Measurements from ENCODE around the gene NUMBL. TPM values are rescaled to one million over a fixed set of nuclear protein-coding genes. Genes with fewer than 3 reads are reported as not detected.
A peak's percentile ranks its signal among the peaks of the same experiment; 100 is the strongest.

Gene NUMBL
- total and polyA plus RNA-seq, 2 of the 13 experiments (the other 11 are each of a cell fraction or from before 2014, with no cell fraction given): 0.49 to 2.3 TPM

- TF ChIP-seq ZFYVE20 (CRISPR knock-in tag; IDR thresholded peaks at IDR 0.05; ENCODE audit: borderline replicate concordance, low read depth): no peak
- no peak for TF ChIP-seq ARHGAP35 (CRISPR knock-in tag; IDR thresholded peaks at IDR 0.05; ENCODE audit: borderline replicate concordance)
- no peak for TF ChIP-seq CBX2 (IDR thresholded peaks at IDR 0.05; ENCODE audit: low read depth, low read length)
- TF ChIP-seq CBX2 (CRISPR knock-in tag; IDR thresholded peaks at IDR 0.05; ENCODE audit: low read depth): no peak
- no peak for TF ChIP-seq ZMYM3 (CRISPR knock-in tag; IDR thresholded peaks at IDR 0.05)
- TF ChIP-seq ZNF567 (CRISPR knock-in tag; IDR thresholded peaks at IDR 0.05; ENCODE audit: borderline replicate concordance): no peak
- TF ChIP-seq, protein P1, sequence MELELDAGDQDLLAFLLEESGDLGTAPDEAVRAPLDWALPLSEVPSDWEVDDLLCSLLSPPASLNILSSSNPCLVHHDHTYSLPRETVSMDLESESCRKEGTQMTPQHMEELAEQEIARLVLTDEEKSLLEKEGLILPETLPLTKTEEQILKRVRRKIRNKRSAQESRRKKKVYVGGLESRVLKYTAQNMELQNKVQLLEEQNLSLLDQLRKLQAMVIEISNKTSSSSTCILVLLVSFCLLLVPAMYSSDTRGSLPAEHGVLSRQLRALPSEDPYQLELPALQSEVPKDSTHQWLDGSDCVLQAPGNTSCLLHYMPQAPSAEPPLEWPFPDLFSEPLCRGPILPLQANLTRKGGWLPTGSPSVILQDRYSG (CRISPR knock-in tag; IDR thresholded peaks at IDR 0.05): no peak
- no peak for TF ChIP-seq SMAD9 (CRISPR knock-in tag; IDR thresholded peaks at IDR 0.05)
- no peak for TF ChIP-seq NR2F6 (IDR thresholded peaks at IDR 0.05)
- no peak for TF ChIP-seq NR2F6 (CRISPR knock-in tag; IDR thresholded peaks at IDR 0.05)
- TF ChIP-seq MEIS1 (CRISPR knock-in tag; IDR thresholded peaks at IDR 0.05; ENCODE audit: borderline replicate concordance): 0 out of 2 replicates have a peak, but pooled peaks have one; percentile 17
- no peak for TF ChIP-seq NBN (conservative IDR thresholded peaks at IDR 0.05)
- TF ChIP-seq, protein P2, sequence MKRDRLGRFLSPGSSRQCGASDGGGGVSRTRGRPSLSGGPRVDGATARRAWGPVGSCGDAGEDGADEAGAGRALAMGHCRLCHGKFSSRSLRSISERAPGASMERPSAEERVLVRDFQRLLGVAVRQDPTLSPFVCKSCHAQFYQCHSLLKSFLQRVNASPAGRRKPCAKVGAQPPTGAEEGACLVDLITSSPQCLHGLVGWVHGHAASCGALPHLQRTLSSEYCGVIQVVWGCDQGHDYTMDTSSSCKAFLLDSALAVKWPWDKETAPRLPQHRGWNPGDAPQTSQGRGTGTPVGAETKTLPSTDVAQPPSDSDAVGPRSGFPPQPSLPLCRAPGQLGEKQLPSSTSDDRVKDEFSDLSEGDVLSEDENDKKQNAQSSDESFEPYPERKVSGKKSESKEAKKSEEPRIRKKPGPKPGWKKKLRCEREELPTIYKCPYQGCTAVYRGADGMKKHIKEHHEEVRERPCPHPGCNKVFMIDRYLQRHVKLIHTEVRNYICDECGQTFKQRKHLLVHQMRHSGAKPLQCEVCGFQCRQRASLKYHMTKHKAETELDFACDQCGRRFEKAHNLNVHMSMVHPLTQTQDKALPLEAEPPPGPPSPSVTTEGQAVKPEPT (CRISPR knock-in tag; IDR thresholded peaks at IDR 0.05; ENCODE audit: low read depth): no peak
- TF ChIP-seq TRIM22 (IDR thresholded peaks at IDR 0.05): no peak
- no peak for TF ChIP-seq FOXP1 (IDR thresholded peaks at IDR 0.05)
- TF ChIP-seq FOXP1 (CRISPR knock-in tag; IDR thresholded peaks at IDR 0.05): 0 out of 2 replicates have a peak, but pooled peaks have one; percentile 6
- no peak for TF ChIP-seq KDM3A (CRISPR knock-in tag; IDR thresholded peaks at IDR 0.05; ENCODE audit: low read depth)
- no peak for TF ChIP-seq ZNF703 (CRISPR knock-in tag; IDR thresholded peaks at IDR 0.05; ENCODE audit: borderline replicate concordance)
- no peak for TF ChIP-seq NAIF1 (CRISPR knock-in tag; IDR thresholded peaks at IDR 0.05; ENCODE audit: borderline replicate concordance)
- TF ChIP-seq ARNTL (CRISPR knock-in tag; IDR thresholded peaks at IDR 0.05): no peak
- TF ChIP-seq GPN1 (CRISPR knock-in tag; IDR thresholded peaks at IDR 0.05; ENCODE audit: borderline replicate concordance): no peak
- no peak for TF ChIP-seq MTF2 (CRISPR knock-in tag; IDR thresholded peaks at IDR 0.05; ENCODE audit: borderline replicate concordance)
- TF ChIP-seq, protein P3, sequence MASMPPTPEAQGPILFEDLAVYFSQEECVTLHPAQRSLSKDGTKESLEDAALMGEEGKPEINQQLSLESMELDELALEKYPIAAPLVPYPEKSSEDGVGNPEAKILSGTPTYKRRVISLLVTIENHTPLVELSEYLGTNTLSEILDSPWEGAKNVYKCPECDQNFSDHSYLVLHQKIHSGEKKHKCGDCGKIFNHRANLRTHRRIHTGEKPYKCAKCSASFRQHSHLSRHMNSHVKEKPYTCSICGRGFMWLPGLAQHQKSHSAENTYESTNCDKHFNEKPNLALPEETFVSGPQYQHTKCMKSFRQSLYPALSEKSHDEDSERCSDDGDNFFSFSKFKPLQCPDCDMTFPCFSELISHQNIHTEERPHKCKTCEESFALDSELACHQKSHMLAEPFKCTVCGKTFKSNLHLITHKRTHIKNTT (CRISPR knock-in tag; IDR thresholded peaks at IDR 0.05): no peak
- no peak for TF ChIP-seq NFKBIZ (CRISPR knock-in tag; IDR thresholded peaks at IDR 0.05)
- TF ChIP-seq, protein P4, sequence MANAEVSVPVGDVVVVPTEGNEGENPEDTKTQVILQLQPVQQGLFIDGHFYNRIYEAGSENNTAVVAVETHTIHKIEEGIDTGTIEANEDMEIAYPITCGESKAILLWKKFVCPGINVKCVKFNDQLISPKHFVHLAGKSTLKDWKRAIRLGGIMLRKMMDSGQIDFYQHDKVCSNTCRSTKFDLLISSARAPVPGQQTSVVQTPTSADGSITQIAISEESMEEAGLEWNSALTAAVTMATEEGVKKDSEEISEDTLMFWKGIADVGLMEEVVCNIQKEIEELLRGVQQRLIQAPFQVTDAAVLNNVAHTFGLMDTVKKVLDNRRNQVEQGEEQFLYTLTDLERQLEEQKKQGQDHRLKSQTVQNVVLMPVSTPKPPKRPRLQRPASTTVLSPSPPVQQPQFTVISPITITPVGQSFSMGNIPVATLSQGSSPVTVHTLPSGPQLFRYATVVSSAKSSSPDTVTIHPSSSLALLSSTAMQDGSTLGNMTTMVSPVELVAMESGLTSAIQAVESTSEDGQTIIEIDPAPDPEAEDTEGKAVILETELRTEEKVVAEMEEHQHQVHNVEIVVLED (CRISPR knock-in tag; IDR thresholded peaks at IDR 0.05; ENCODE audit: borderline replicate concordance): peak; percentile 37; the same call in 1 of the 2 replicates
Measured at GRCh38 chr19:40716482-40717324, 26.3 kb upstream of the NUMBL start, which contains the start of the genes COQ8B and ITPKC (continued).

Data from HepG2 (cell line).